HEK293 (cell line): ENCODE measurements around the gene CLNK.

ENCODE experiments used
- KLF16 ChIP-seq: fragments of 450-650 bp; formaldehyde crosslinking; IDR thresholded peaks from 2 replicates; pipeline ENCODE4 v1.5.1; 2017; ENCODE audit warnings: missing biosample characterization, missing genetic modification characterization
- RBAK ChIP-seq: fragments of 450-650 bp; formaldehyde crosslinking; IDR thresholded peaks from 2 replicates; pipeline ENCODE4 v1.5.1; 2016; ENCODE audit warnings: missing biosample characterization, missing genetic modification characterization
- ZBTB7A ChIP-seq: fragments of 450-650 bp; formaldehyde crosslinking; IDR thresholded peaks from 2 replicates; pipeline ENCODE4 v1.5.1; 2016; ENCODE audit warnings: low read depth, missing biosample characterization, missing genetic modification characterization
- ZNF121 ChIP-seq: fragments of 450-650 bp; formaldehyde crosslinking; IDR thresholded peaks from 2 replicates; pipeline ENCODE4 v1.5.1; 2016; ENCODE audit warnings: missing biosample characterization, missing genetic modification characterization
- ZNF138 ChIP-seq: fragments of 450-650 bp; formaldehyde crosslinking; IDR thresholded peaks from 2 replicates; pipeline ENCODE4 v1.5.1; 2016; ENCODE audit warnings: missing biosample characterization, missing genetic modification characterization, borderline replicate concordance
- ZNF2 ChIP-seq: fragments of 450-650 bp; formaldehyde crosslinking; IDR thresholded peaks from 2 replicates; pipeline ENCODE4 v1.5.1; 2016; ENCODE audit warnings: missing biosample characterization, missing genetic modification characterization
- ZNF292 ChIP-seq: fragments of 450-650 bp; formaldehyde crosslinking; IDR thresholded peaks from 2 replicates; pipeline ENCODE4 v1.5.1; 2016; ENCODE audit warnings: low read depth, missing biosample characterization, missing genetic modification characterization, borderline replicate concordance
- ZNF394 ChIP-seq: fragments of 450-650 bp; formaldehyde crosslinking; IDR thresholded peaks from 2 replicates; pipeline ENCODE4 v1.5.1; 2016; ENCODE audit warnings: missing biosample characterization, missing genetic modification characterization, mild to moderate bottlenecking, moderate library complexity, borderline replicate concordance
- ZNF776 ChIP-seq: fragments of 450-650 bp; formaldehyde crosslinking; IDR thresholded peaks from 2 replicates; pipeline ENCODE4 v1.5.0; 2017; ENCODE audit warnings: missing biosample characterization, missing genetic modification characterization, borderline replicate concordance
- TF ChIP-seq, protein P1 (sequence below): fragments of 450-650 bp; formaldehyde crosslinking; IDR thresholded peaks from 2 replicates; pipeline ENCODE4 v1.5.1; 2016; ENCODE audit warnings: missing biosample characterization, missing genetic modification characterization
- TF ChIP-seq, protein P2 (sequence below): IDR thresholded peaks from 2 replicates; pipeline ENCODE4 v1.6.1; 2011; ENCODE audit warnings: mild to moderate bottlenecking, low read depth, low read length, borderline replicate concordance
- TF ChIP-seq, protein P3 (sequence below): fragments of 450-650 bp; formaldehyde crosslinking; IDR thresholded peaks from 2 replicates; pipeline ENCODE4 v1.5.1; 2016; ENCODE audit warnings: missing biosample characterization, missing genetic modification characterization, borderline replicate concordance
- TF ChIP-seq, protein P4 (sequence below): fragments of 450-650 bp; formaldehyde crosslinking; IDR thresholded peaks from 2 replicates; pipeline ENCODE4 v1.5.1; 2016; ENCODE audit warnings: missing biosample characterization, missing genetic modification characterization
- TF ChIP-seq, protein P5 (sequence below): sonication (generic); formaldehyde crosslinking; IDR thresholded peaks from 2 replicates; pipeline ENCODE4 v1.8.1; 2022; ENCODE audit warnings: mild to moderate bottlenecking, moderate library complexity, missing genetic modification reagents

DNA sequence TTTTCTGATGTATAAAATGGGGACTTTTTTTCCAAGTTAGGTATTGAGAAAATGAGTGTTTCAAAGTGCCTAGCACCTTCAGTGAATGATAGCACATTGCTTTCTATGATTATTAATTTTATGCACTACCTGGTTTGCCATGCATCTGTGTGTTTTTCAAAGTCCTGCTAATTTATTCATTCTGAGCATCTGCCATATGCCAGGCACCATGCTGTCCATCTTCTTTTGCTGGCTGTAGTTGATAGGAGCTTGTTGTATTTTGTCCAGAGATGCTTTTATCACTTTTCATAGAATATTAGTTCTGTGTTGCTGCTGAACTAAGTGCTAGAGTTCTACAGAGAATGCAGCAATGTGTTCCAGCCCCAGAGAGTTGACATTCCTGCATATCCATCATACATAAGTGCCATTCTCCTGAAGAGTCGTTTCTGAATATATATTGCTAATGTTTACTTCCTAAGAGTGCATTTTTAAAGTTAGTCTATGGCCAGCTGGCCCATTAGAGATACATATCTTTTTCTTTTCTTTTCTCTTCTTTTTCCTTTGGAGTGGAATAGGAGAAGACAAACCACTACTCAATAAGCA lies 49.0 kb upstream of the CLNK start:
- TF ChIP-seq ZNF2 (tag by site-specific recombination) (no peak), ZNF394 (tag by site-specific recombination) (no peak), ZNF138 (tag by site-specific recombination) (no peak), ZNF292 (tag by site-specific recombination) (no peak), ZNF121 (tag by site-specific recombination) (no peak), KLF16 (tag by site-specific recombination) (no peak), ZNF776 (no peak), RBAK (tag by site-specific recombination) (no peak), ZBTB7A (tag by site-specific recombination) (no peak)
- TF ChIP-seq, protein P1, sequence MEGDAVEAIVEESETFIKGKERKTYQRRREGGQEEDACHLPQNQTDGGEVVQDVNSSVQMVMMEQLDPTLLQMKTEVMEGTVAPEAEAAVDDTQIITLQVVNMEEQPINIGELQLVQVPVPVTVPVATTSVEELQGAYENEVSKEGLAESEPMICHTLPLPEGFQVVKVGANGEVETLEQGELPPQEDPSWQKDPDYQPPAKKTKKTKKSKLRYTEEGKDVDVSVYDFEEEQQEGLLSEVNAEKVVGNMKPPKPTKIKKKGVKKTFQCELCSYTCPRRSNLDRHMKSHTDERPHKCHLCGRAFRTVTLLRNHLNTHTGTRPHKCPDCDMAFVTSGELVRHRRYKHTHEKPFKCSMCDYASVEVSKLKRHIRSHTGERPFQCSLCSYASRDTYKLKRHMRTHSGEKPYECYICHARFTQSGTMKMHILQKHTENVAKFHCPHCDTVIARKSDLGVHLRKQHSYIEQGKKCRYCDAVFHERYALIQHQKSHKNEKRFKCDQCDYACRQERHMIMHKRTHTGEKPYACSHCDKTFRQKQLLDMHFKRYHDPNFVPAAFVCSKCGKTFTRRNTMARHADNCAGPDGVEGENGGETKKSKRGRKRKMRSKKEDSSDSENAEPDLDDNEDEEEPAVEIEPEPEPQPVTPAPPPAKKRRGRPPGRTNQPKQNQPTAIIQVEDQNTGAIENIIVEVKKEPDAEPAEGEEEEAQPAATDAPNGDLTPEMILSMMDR (tag by site-specific recombination) = no peak
- TF ChIP-seq, protein P2, sequence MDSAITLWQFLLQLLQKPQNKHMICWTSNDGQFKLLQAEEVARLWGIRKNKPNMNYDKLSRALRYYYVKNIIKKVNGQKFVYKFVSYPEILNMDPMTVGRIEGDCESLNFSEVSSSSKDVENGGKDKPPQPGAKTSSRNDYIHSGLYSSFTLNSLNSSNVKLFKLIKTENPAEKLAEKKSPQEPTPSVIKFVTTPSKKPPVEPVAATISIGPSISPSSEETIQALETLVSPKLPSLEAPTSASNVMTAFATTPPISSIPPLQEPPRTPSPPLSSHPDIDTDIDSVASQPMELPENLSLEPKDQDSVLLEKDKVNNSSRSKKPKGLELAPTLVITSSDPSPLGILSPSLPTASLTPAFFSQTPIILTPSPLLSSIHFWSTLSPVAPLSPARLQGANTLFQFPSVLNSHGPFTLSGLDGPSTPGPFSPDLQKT = no peak
- TF ChIP-seq, protein P3, sequence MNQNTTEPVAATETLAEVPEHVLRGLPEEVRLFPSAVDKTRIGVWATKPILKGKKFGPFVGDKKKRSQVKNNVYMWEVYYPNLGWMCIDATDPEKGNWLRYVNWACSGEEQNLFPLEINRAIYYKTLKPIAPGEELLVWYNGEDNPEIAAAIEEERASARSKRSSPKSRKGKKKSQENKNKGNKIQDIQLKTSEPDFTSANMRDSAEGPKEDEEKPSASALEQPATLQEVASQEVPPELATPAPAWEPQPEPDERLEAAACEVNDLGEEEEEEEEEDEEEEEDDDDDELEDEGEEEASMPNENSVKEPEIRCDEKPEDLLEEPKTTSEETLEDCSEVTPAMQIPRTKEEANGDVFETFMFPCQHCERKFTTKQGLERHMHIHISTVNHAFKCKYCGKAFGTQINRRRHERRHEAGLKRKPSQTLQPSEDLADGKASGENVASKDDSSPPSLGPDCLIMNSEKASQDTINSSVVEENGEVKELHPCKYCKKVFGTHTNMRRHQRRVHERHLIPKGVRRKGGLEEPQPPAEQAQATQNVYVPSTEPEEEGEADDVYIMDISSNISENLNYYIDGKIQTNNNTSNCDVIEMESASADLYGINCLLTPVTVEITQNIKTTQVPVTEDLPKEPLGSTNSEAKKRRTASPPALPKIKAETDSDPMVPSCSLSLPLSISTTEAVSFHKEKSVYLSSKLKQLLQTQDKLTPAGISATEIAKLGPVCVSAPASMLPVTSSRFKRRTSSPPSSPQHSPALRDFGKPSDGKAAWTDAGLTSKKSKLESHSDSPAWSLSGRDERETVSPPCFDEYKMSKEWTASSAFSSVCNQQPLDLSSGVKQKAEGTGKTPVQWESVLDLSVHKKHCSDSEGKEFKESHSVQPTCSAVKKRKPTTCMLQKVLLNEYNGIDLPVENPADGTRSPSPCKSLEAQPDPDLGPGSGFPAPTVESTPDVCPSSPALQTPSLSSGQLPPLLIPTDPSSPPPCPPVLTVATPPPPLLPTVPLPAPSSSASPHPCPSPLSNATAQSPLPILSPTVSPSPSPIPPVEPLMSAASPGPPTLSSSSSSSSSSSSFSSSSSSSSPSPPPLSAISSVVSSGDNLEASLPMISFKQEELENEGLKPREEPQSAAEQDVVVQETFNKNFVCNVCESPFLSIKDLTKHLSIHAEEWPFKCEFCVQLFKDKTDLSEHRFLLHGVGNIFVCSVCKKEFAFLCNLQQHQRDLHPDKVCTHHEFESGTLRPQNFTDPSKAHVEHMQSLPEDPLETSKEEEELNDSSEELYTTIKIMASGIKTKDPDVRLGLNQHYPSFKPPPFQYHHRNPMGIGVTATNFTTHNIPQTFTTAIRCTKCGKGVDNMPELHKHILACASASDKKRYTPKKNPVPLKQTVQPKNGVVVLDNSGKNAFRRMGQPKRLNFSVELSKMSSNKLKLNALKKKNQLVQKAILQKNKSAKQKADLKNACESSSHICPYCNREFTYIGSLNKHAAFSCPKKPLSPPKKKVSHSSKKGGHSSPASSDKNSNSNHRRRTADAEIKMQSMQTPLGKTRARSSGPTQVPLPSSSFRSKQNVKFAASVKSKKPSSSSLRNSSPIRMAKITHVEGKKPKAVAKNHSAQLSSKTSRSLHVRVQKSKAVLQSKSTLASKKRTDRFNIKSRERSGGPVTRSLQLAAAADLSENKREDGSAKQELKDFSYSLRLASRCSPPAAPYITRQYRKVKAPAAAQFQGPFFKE (tag by site-specific recombination) = no peak
- TF ChIP-seq, protein P4, sequence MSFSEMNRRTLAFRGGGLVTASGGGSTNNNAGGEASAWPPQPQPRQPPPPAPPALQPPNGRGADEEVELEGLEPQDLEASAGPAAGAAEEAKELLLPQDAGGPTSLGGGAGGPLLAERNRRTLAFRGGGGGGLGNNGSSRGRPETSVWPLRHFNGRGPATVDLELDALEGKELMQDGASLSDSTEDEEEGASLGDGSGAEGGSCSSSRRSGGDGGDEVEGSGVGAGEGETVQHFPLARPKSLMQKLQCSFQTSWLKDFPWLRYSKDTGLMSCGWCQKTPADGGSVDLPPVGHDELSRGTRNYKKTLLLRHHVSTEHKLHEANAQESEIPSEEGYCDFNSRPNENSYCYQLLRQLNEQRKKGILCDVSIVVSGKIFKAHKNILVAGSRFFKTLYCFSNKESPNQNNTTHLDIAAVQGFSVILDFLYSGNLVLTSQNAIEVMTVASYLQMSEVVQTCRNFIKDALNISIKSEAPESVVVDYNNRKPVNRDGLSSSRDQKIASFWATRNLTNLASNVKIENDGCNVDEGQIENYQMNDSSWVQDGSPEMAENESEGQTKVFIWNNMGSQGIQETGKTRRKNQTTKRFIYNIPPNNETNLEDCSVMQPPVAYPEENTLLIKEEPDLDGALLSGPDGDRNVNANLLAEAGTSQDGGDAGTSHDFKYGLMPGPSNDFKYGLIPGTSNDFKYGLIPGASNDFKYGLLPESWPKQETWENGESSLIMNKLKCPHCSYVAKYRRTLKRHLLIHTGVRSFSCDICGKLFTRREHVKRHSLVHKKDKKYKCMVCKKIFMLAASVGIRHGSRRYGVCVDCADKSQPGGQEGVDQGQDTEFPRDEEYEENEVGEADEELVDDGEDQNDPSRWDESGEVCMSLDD (tag by site-specific recombination) = no peak
- TF ChIP-seq, protein P5, sequence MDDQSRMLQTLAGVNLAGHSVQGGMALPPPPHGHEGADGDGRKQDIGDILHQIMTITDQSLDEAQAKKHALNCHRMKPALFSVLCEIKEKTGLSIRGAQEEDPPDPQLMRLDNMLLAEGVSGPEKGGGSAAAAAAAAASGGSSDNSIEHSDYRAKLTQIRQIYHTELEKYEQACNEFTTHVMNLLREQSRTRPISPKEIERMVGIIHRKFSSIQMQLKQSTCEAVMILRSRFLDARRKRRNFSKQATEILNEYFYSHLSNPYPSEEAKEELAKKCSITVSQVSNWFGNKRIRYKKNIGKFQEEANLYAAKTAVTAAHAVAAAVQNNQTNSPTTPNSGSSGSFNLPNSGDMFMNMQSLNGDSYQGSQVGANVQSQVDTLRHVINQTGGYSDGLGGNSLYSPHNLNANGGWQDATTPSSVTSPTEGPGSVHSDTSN = no peak
